Omental fat pad (tissue), 4 donors: ENCODE data around the gene RNGTT. TPM values are rescaled to one million over a fixed set of nuclear protein-coding genes. Genes with fewer than 3 reads are reported as not detected.

Source experiments
- ATAC-seq: fragments of 150-250 bp; one replicate; pipeline ENCODE4 v1.9.1; 2016; ENCODE audit warnings: mild to moderate bottlenecking, moderate library complexity; ENCODE audit not compliant: low FRiP score
- DNase-seq: peaks from one replicate; pipeline ENCODE4 v3.0.0-alpha.2; 2019; ENCODE audit warnings: low spot score
- total RNA-seq, 4 donors: library from RNA; depleted of rRNA; stranded (reverse); fragments of >200 nt; gene quantifications; one replicate each; pipeline ENCODE4 v1.1.0, GENCODE V29; 2016
- TF ChIP-seq, protein P1 (sequence below), 3 donors: fragments of 450-650 bp; IDR thresholded peaks; one replicate each; pipeline ENCODE4 v1.5.1; 2016 to 2017; ENCODE audit warnings: antibody characterized with exemption in 3 of 3, mild to moderate bottlenecking in 3 of 3, moderate library complexity in 2 of 3

The RNGTT gene
- total RNA-seq, 4 donors from 2014 or later = 12.6 to 21.7 (median 17.7) TPM

DNA sequence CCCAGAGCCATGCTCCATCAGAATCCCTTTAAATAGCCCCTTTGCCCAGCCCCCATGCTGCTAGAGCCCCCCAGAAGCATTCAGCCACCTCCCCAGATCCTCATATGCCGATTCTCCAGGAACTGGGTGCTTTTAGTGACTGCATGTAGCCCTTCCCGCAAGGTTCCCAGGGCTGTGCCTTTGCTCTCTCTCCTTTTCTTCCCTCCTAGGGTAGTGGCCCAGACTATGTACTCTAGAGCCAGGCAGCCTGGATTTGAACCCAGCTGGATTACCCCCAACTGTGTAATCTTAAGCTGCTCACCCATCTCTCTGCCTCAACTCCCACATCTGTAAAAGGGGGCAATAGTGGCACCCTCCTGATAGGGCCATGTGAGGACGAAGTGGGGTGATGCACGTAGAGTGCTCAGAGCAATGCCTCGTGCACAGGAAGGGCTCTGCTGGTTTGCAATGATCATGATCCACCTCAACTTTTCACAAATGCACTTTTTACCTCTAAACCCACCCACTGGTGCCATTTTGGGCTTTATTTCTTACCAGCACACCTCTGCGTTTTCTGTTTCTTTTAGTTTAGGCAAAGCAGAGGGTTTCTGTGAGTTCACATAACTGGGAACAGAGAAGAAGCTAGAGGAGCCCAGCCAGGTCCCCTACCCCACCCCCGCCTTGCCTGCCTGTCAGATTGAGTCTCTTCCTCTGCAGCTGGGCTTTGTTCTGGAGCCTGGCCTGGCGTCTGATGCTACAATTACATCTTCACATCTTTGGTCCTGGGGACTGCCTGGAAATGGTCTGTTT lies 396.5 kb downstream of the RNGTT start:
- DNase-seq (no peak), ATAC-seq (no peak)
- TF ChIP-seq, protein P1, sequence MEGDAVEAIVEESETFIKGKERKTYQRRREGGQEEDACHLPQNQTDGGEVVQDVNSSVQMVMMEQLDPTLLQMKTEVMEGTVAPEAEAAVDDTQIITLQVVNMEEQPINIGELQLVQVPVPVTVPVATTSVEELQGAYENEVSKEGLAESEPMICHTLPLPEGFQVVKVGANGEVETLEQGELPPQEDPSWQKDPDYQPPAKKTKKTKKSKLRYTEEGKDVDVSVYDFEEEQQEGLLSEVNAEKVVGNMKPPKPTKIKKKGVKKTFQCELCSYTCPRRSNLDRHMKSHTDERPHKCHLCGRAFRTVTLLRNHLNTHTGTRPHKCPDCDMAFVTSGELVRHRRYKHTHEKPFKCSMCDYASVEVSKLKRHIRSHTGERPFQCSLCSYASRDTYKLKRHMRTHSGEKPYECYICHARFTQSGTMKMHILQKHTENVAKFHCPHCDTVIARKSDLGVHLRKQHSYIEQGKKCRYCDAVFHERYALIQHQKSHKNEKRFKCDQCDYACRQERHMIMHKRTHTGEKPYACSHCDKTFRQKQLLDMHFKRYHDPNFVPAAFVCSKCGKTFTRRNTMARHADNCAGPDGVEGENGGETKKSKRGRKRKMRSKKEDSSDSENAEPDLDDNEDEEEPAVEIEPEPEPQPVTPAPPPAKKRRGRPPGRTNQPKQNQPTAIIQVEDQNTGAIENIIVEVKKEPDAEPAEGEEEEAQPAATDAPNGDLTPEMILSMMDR (IDR thresholded peaks at IDR 0.05) = no peak

DNA sequence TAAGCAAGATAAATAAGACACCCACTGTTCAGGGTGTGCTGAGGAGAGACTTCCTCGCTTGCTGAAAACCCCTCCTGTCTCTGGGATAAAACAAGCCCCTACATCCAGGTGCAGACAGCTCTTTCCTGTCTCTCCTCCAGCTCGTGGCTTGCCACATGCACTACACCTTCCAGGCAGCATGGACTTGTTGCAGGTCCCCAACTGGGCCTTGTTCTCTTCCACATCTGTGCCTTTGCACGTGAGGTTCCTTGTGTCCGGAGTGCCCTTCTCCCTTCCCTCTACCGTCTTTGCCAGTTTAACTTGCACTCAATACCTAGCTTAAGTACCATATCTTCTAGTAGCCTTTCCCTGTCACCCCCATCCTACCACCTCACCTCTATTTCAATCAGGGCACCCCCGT lies 397.6 kb downstream of the RNGTT start:
- TF ChIP-seq, protein P1 (IDR thresholded peaks at IDR 0.05) = no peak
- ATAC-seq = no peak
- DNase-seq = no peak

DNA sequence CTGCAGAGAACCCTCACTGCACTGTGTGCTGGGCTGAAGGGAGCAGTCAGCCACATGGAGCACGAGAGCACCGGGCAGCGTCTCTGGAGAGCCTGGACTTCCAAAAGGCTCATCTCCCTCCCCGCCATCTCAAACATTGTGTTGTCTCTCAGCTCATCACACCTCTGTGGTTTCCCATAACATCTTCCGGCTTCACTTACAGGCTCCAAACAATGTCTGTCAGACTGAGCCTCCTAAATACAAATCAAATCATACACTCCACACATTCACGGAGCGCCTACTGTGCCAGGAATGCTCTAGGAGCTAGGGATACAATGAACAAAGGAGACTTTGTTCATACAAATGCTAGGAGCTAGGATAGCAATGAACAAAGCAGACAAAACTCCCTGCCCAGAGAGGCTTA lies 398.0 kb downstream of the RNGTT start:
- ATAC-seq = no peak
- no peak for DNase-seq
- TF ChIP-seq, protein P1 (IDR thresholded peaks at IDR 0.05) = no peak

DNA sequence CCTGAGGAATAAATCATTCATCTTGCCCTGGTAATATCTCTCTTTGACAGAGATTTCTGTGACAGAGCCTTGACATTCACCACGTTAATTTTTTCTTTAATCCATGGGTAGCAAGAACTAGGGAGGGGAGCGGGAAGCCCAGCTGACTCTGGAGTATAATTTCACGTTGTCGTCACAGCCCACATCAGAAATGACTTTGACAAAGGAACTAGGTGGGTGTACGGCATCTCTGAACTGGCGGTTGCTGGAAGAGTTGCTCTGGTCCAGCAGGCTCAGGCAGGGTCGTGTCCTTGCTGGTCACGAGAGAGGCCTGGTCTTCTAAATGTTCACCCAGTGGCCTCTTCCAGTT lies 400.2 kb downstream of the RNGTT start:
- TF ChIP-seq, protein P1 (IDR thresholded peaks at IDR 0.05) = no peak
- ATAC-seq (no peak), DNase-seq (no peak)

DNA sequence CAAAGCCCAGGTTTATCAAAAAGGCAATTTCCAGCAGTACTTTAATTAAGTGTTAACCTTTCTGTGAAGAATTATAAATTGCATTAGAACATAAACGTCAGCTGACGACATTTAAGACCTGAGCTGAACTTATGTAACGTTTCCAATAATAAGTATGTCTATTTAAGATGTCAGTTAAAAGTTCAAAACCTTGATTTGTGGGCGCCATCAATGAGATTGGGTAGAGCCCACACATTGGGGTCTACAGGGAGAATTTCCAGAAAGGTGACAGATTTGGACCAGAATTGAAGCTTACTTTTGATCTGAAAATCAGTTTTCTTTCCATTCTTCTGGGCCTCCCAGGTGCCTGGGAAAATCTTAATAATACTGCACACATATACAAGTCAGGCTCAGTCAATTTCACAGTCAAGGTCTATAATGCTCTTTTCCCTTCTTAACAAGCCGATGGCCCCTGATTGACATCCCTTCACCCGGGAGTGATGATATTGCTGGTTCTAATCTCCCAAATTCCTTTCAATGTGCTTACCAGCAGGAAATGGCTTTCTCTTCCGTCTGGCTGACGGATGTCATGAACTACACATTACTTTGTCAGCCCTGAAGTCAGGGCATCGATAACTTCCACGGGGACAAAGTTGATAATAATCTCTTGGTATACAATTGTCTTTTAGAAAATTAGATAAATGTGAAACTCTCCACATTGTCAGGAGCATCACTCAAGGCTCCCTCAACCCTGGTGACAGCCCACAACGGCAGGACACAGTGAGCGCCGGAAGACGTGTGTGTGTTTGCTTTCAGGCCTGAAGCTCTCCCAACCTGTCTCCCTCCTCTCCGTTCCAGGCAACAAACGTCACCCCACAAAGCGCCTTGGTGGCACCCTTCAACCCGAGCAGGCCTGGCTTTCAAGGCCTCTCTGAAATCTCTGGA lies 400.8 kb downstream of the RNGTT start:
- DNase-seq (no peak), ATAC-seq (no peak)
- TF ChIP-seq, protein P1 (IDR thresholded peaks at IDR 0.05) = no peak

DNA sequence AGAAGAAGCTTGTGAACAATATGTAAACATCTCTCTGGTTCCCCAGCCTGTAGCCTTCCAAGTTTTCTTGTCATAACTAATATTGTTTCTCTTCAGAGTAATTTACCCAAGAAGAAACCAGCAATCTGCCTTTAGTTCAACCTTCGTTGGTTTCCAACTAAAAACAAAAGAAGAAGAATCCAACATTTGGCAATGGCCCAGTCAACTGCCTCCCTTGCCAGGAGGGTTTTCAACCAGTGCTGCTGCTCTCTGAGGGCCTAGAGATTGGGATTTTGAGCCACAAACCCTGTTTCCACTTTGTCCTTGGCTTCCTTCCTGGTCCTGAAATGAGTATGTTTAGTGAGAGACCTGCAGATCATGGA lies 401.5 kb downstream of the RNGTT start:
- no peak for ATAC-seq
- no peak for DNase-seq
- TF ChIP-seq, protein P1 (IDR thresholded peaks at IDR 0.05) = no peak
